Measurements from ENCODE around the gene FBXO8. TPM values are rescaled to one million over a fixed set of nuclear protein-coding genes. Genes with fewer than 3 reads are reported as not detected.

FBXO8 gene
- polyA plus RNA-seq, 2 of the 4 experiments (the other 2 are of a cell fraction): 10.3 to 19.5 TPM

DNA sequence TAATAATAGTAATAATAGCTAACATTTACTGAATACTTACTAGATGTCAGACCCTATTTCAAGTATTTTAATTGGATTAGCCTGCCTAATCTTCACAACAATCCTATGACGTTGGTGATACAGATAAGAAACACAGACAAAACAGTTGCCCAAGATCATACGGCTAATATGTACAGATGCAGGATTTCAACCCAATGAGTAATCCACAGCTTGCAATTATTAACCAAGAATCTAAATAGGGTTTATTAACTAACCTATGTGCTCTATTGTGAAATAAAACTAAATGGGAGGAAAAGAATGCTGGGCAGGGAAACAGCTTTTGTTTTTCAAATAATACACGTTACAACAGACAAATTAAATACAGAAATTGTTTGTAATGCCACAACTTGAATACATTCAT, 23.4 kb downstream of the FBXO8 start:
- CTCF ChIA-PET: interaction anchor here (0.6 kb wide), 1 partner anchor 14 kb away, joined by 3 read pairs; no protein-coding TSS in a partner anchor
- H3K27ac ChIP-seq: peak overlapping the region; percentile 49 to 74; a peak in 4 of 6 replicates
- ATAC-seq: peak; percentile 95 to 96
- TF ChIP-seq, protein P1, sequence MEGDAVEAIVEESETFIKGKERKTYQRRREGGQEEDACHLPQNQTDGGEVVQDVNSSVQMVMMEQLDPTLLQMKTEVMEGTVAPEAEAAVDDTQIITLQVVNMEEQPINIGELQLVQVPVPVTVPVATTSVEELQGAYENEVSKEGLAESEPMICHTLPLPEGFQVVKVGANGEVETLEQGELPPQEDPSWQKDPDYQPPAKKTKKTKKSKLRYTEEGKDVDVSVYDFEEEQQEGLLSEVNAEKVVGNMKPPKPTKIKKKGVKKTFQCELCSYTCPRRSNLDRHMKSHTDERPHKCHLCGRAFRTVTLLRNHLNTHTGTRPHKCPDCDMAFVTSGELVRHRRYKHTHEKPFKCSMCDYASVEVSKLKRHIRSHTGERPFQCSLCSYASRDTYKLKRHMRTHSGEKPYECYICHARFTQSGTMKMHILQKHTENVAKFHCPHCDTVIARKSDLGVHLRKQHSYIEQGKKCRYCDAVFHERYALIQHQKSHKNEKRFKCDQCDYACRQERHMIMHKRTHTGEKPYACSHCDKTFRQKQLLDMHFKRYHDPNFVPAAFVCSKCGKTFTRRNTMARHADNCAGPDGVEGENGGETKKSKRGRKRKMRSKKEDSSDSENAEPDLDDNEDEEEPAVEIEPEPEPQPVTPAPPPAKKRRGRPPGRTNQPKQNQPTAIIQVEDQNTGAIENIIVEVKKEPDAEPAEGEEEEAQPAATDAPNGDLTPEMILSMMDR (IDR thresholded peaks at IDR 0.05): no peak
- peak; percentile 70 for TF ChIP-seq HES2 (IDR thresholded peaks at IDR 0.05)
- TF ChIP-seq FOSL2 (IDR thresholded peaks at IDR 0.05): peak; percentile 60
- peak; percentile 92 for TF ChIP-seq FOSL2 (CRISPR knock-in tag; IDR thresholded peaks at IDR 0.05)
- TF ChIP-seq SMC3 (IDR thresholded peaks at IDR 0.05): no peak
- TF ChIP-seq EP300 (IDR thresholded peaks at IDR 0.05): peak; percentile 75 to 81; a peak in 4 of 5 replicates
- no peak for TF ChIP-seq NR3C1 (IDR thresholded peaks at IDR 0.05)
- no peak for TF ChIP-seq POLR2A (IDR thresholded peaks at IDR 0.05; ENCODE audit: low read length)
- no peak for TF ChIP-seq TP53 (CRISPR knock-in tag; IDR thresholded peaks at IDR 0.05)
- no peak for TF ChIP-seq RCOR1 (IDR thresholded peaks at IDR 0.05; ENCODE audit: low read depth, low read length)
- TF ChIP-seq EHMT2 (IDR thresholded peaks at IDR 0.05; ENCODE audit: low read depth): no peak
- TF ChIP-seq FOSB (CRISPR knock-in tag; IDR thresholded peaks at IDR 0.05): no peak
- TF ChIP-seq HEYL (CRISPR knock-in tag; IDR thresholded peaks at IDR 0.05): no peak
- TF ChIP-seq CBX2 (IDR thresholded peaks at IDR 0.05; ENCODE audit: borderline replicate concordance, low read depth): no peak
- TF ChIP-seq RARB (CRISPR knock-in tag; IDR thresholded peaks at IDR 0.05): no peak
- peak; percentile 93 for TF ChIP-seq CEBPB (IDR thresholded peaks at IDR 0.05)
- no peak for TF ChIP-seq PHF8 (IDR thresholded peaks at IDR 0.05; ENCODE audit: borderline replicate concordance, low read depth)
- TF ChIP-seq, protein P2, sequence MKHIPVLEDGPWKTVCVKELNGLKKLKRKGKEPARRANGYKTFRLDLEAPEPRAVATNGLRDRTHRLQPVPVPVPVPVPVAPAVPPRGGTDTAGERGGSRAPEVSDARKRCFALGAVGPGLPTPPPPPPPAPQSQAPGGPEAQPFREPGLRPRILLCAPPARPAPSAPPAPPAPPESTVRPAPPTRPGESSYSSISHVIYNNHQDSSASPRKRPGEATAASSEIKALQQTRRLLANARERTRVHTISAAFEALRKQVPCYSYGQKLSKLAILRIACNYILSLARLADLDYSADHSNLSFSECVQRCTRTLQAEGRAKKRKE (CRISPR knock-in tag; IDR thresholded peaks at IDR 0.05; ENCODE audit: low read depth): no peak
- peak; percentile 61 to 71; a peak in 2 of 5 replicates for TF ChIP-seq JUN (IDR thresholded peaks at IDR 0.05)
- TF ChIP-seq GATA3 (IDR thresholded peaks at IDR 0.05; ENCODE audit: borderline replicate concordance): peak; percentile 96
- no peak for TF ChIP-seq MAZ (IDR thresholded peaks at IDR 0.05; ENCODE audit: borderline replicate concordance, low read depth, low read length)
- TF ChIP-seq KDM5A (IDR thresholded peaks at IDR 0.05): no peak
- no peak for TF ChIP-seq CHD2 (IDR thresholded peaks at IDR 0.05; ENCODE audit: low read length, partially characterized antibody)
- no peak for TF ChIP-seq PBX3 (IDR thresholded peaks at IDR 0.05)
- TF ChIP-seq TFCP2L1 (CRISPR knock-in tag; IDR thresholded peaks at IDR 0.05): no peak
- TF ChIP-seq SREBF2 (IDR thresholded peaks at IDR 0.05): no peak
- TF ChIP-seq ESRRA (IDR thresholded peaks at IDR 0.05; ENCODE audit: borderline replicate concordance, low read length): no peak
- TF ChIP-seq EHF (CRISPR knock-in tag; IDR thresholded peaks at IDR 0.05): no peak
- no peak for TF ChIP-seq HOXB5 (CRISPR knock-in tag; IDR thresholded peaks at IDR 0.05)
- TF ChIP-seq MYC (IDR thresholded peaks at IDR 0.05; ENCODE audit: borderline replicate concordance, low read length): no peak
- no peak for TF ChIP-seq FOXS1 (CRISPR knock-in tag; IDR thresholded peaks at IDR 0.05)
- TF ChIP-seq E2F6 (IDR thresholded peaks at IDR 0.05; ENCODE audit: borderline replicate concordance, low read depth): no peak
- TF ChIP-seq NPAS2 (CRISPR knock-in tag; IDR thresholded peaks at IDR 0.05; ENCODE audit: borderline replicate concordance): no peak
- no peak for TF ChIP-seq RFX5 (IDR thresholded peaks at IDR 0.05)
- no peak for TF ChIP-seq RNF2 (IDR thresholded peaks at IDR 0.05; ENCODE audit: borderline replicate concordance, low read depth)
- no peak for TF ChIP-seq RAD21 (conservative IDR thresholded peaks at IDR 0.05 in 1 of 2, IDR thresholded peaks at IDR 0.05 in 1 of 2)
- TF ChIP-seq MAFK (IDR thresholded peaks at IDR 0.05; ENCODE audit: partially characterized antibody): peak; percentile 37

More for the DNA sequence above, 23.4 kb downstream of the FBXO8 start:
- no peaks in the 10 kb centered on the region for H3K9me3 ChIP-seq
- peak overlapping the region; percentile 18; the same call in 1 of the 3 replicates for H3K4me3 ChIP-seq
- DNase-seq (ENCODE audit: low read depth in 1 of 2, low spot score in 1 of 2) (peak; percentile 8 to 85), FAIRE-seq (no peak)
- peak overlapping the region; percentile 78 for H3K4me2 ChIP-seq
- WGBS (ENCODE audit: missing lambda C conversion rate): 4% methylated on average over 3 of the region's 3 CpGs
- POLR2A ChIA-PET: no interaction called here
- peaks cover 58% of the 10 kb centered on the region for H3K4me1 ChIP-seq
